K562 (cell line): Measurements from ENCODE around the gene CDH19.

Experiments
- ATF2 ChIP-seq: sonication (generic); formaldehyde crosslinking; IDR thresholded peaks from 2 replicates; pipeline ENCODE4 v1.8.1; 2022; ENCODE audit warnings: missing genetic modification reagents
- CCNT2 ChIP-seq: IDR thresholded peaks from 2 replicates; pipeline ENCODE4 v1.6.1; 2011; ENCODE audit warnings: borderline replicate concordance, low read depth, mild to moderate bottlenecking, moderate library complexity, mixed read lengths, low read length; ENCODE audit not compliant: insufficient read length; ENCODE audit errors: extremely low read depth
- CTCF ChIP-seq, 3 experiments: IDR thresholded peaks in 2 of 3; conservative IDR thresholded peaks in 1 of 3; 2 replicates each; pipeline ENCODE4 v1.5.1; 2011 to 2012; ENCODE audit warnings: low read length in 3 of 3, mild to moderate bottlenecking in 3 of 3, control low read depth in 2 of 3, improper control_type of control experiment in 1 of 3, inconsistent platforms in 1 of 3, low read depth in 1 of 3, mixed read lengths in 1 of 3, moderate library complexity in 1 of 3; ENCODE audit not compliant: insufficient read depth in 2 of 3
- DPF2 ChIP-seq: fragments of 450-650 bp; IDR thresholded peaks from 2 replicates; pipeline ENCODE4 v1.6.1; 2016
- ELK1 ChIP-seq: sonication (generic); formaldehyde crosslinking; IDR thresholded peaks from 2 replicates; pipeline ENCODE4 v1.8.1; 2022; ENCODE audit warnings: missing genetic modification reagents
- GABPA ChIP-seq: fragments of 200-800 bp; sonication (Bioruptor generic); conservative IDR thresholded peaks from 2 replicates; pipeline ENCODE4 v1.6.1; 2016; ENCODE audit warnings: low read depth, missing genetic modification characterization, missing compliant biosample characterization
- HNRNPH1 ChIP-seq: fragments of 200-400 bp; formaldehyde crosslinking; optimal IDR thresholded peaks from 2 replicates; pipeline ENCODE3; 2017; ENCODE audit warnings: low read depth, mild to moderate bottlenecking, low read length, moderate library complexity
- KLF16 ChIP-seq: IDR thresholded peaks from 2 replicates; pipeline ENCODE4 v1.6.1; 2016; ENCODE audit warnings: antibody characterized with exemption
- ZBTB33 ChIP-seq: sonication (generic); formaldehyde crosslinking; IDR thresholded peaks from 2 replicates; pipeline ENCODE4 v1.8.1; 2023; ENCODE audit warnings: mild to moderate bottlenecking, missing genetic modification reagents
- ZNF707 ChIP-seq: fragments of 250-450 bp; sonication (Bioruptor Pico); conservative IDR thresholded peaks from 2 replicates; pipeline ENCODE4 v1.8.0; 2022; ENCODE audit warnings: inconsistent platforms, mild to moderate bottlenecking, moderate library complexity
- TF ChIP-seq, protein P1 (sequence below): sonication (generic); formaldehyde crosslinking; IDR thresholded peaks from 2 replicates; pipeline ENCODE4 v1.8.1; 2023; ENCODE audit warnings: mild to moderate bottlenecking, missing genetic modification reagents, moderate library complexity

- TF ChIP-seq ATF2 (no peak), ZBTB33 (CRISPR knock-in tag) (no peak), ZNF707 (no peak), ELK1 (no peak), GABPA (no peak), CCNT2 (no peak), DPF2 (no peak), HNRNPH1 (no peak), KLF16 (no peak), CTCF (IDR thresholded peaks at IDR 0.05 in 2 of 3, conservative IDR thresholded peaks at IDR 0.05 in 1 of 3; ENCODE audit: insufficient read depth in 2 of 3, low read depth in 1 of 3, low read length in 3 of 3) (no peak)
- TF ChIP-seq, protein P1, sequence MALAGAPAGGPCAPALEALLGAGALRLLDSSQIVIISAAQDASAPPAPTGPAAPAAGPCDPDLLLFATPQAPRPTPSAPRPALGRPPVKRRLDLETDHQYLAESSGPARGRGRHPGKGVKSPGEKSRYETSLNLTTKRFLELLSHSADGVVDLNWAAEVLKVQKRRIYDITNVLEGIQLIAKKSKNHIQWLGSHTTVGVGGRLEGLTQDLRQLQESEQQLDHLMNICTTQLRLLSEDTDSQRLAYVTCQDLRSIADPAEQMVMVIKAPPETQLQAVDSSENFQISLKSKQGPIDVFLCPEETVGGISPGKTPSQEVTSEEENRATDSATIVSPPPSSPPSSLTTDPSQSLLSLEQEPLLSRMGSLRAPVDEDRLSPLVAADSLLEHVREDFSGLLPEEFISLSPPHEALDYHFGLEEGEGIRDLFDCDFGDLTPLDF: no peak
These were observed 19.9 kb upstream of the CDH19 start for GRCh38 chr18:66623821-66624220.
